Transverse colon (tissue), 4 donors: ENCODE measurements around the gene CFI. TPM values are rescaled to one million over a fixed set of nuclear protein-coding genes. Genes with fewer than 3 reads are reported as not detected.

Source experiments
- DNase-seq: peaks from one replicate; pipeline ENCODE4 v3.0.0-alpha.2; 2019
- H3K27ac ChIP-seq, 4 donors: fragments of 200-600 bp; sonication (generic); 2 replicates each; pipeline ENCODE4 v1.5.1; 2016 to 2018; ENCODE audit warnings: inconsistent platforms in 4 of 4
- H3K27me3 ChIP-seq: fragments of 200-600 bp; sonication (generic); 2 replicates; pipeline ENCODE4 v1.5.1; 2017; ENCODE audit warnings: inconsistent platforms
- H3K36me3 ChIP-seq, 4 donors: fragments of 200-600 bp; sonication (generic); 2 replicates each; pipeline ENCODE4 v1.5.1; 2017 to 2019; ENCODE audit warnings: inconsistent platforms in 4 of 4
- H3K4me1 ChIP-seq, 4 donors: fragments of 200-600 bp; sonication (generic); 2 replicates each; pipeline ENCODE4 v1.5.1; 2017 to 2020; ENCODE audit warnings: inconsistent platforms in 4 of 4
- H3K4me3 ChIP-seq, 4 donors: fragments of 200-600 bp; sonication (generic); 1 replicate in 1 of 4; 2 replicates in 3 of 4; pipeline versions ENCODE4 v1.5.1 to v1.6.1; 2017 to 2019; ENCODE audit warnings: inconsistent platforms in 4 of 4
- H3K9me3 ChIP-seq, 2 donors: fragments of 200-600 bp; sonication (generic); 2 replicates each; pipeline ENCODE4 v1.5.1; 2017 to 2019; ENCODE audit warnings: inconsistent platforms in 2 of 2
- EP300 ChIP-seq: sonication (generic); formaldehyde crosslinking; IDR thresholded peaks from one replicate; pipeline ENCODE4 v1.6.1; 2017; ENCODE audit warnings: antibody characterized with exemption, low read depth
- POLR2A ChIP-seq: fragments of 450-650 bp; IDR thresholded peaks from one replicate; pipeline ENCODE4 v1.6.1; 2016; ENCODE audit warnings: antibody characterized with exemption, mild to moderate bottlenecking, moderate library complexity
- POLR2AphosphoS5 ChIP-seq, 3 donors: sonication (generic); formaldehyde crosslinking; IDR thresholded peaks; one replicate each; pipeline ENCODE4 v1.6.1; 2016; ENCODE audit warnings: antibody characterized with exemption in 3 of 3
- WGBS, 2 donors: methylation state at CpG; one replicate each; pipeline ENCODE4 v1.1.5; 2018; ENCODE audit warnings: low coverage in 1 of 2; 5-methylcytosine and 5-hydroxymethylcytosine counted together
- in situ Hi-C, 4 donors: fragments of 200-750 bp; cut with MboI; loops; one replicate each; pipeline versions ENCODE4 v1.15.0 to v1.15.1; 2017; ENCODE audit warnings: low sequenced_read_pairs in 3 of 4, low pct_ligation_motif_present in 1 of 4, low pct_unique_long_range_greater_than_20kb in 1 of 4
- intact Hi-C: fragments of 100-400 bp; cut with DNase I; formaldehyde crosslinking; loops from one replicate; pipeline ENCODE4 v1.15.1; 2023; ENCODE audit warnings: low total_unique reads
- total RNA-seq, 4 donors: library from RNA; depleted of rRNA; stranded (reverse); fragments of >200 nt; gene quantifications; one replicate each; pipeline ENCODE4 v1.1.0, GENCODE V29; 2016
- TF ChIP-seq, protein P1 (sequence below), 5 experiments: fragments of 200-600 bp in 3 of 5; fragments of 450-650 bp in 2 of 5; sonication (generic) in 3 of 5; IDR thresholded peaks; 1 replicate in 2 of 5; 2 replicates in 3 of 5; pipeline ENCODE4 v1.5.1; 2016 to 2017; ENCODE audit warnings: antibody characterized with exemption in 5 of 5, inconsistent platforms in 3 of 5, mild to moderate bottlenecking in 2 of 5, moderate library complexity in 1 of 5

CFI gene
- 1 to 10 TPM in 3 of 4 donors, not detected in 1; 1.9 to 5.6 (median 4.1) TPM for total RNA-seq

DNA sequence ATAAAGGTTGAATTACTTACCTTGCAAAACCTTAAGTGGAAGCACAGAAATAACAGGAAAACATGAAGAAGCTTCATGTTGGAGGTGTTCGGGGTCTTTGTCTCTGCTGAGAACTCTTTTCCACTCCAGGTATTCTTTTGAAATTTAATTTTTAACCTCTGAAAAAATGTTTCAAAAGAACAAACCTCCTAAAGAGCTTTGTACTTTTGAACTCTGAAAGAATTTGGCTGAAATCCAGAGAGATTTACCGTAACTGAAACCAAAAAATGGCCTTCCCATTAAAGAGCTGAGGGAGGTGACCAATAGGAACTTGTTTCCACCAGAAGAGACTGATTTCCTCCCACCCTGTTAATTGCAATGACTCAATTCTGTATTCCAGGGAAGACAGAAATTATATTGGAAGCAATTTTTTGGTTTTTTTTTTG, at the start of gene CFI:
CFI (minus strand) TSS at position 105 of the 425 bp plus-strand sequence; CDS start at position 77, 28 bp downstream.
- Histone ChIP-seq H3K36me3 (no peaks in the 10 kb centered on the region), H3K4me1 (peaks cover 0 to 11% (median 3%) of the 10 kb centered on the region in 4 donors), H3K27ac (peak within 1 kb of the TSS in 1 of 4 donors; percentile 20), H3K4me3 (no peak within 1 kb of the TSS), H3K9me3 (no peaks in the 10 kb centered on the region), H3K27me3 (no peaks in the 10 kb centered on the region)
- in situ Hi-C loops: loop anchor here (10.0 to 25.0 kb wide), 5 partner anchors 90 to 1165 kb away; partner anchors contain the start of genes CASP6 (in 2 of the 4) and MCUB (in 1 of the 4)
- no peak for DNase-seq
- TF ChIP-seq EP300: no peak
- TF ChIP-seq, protein P1, sequence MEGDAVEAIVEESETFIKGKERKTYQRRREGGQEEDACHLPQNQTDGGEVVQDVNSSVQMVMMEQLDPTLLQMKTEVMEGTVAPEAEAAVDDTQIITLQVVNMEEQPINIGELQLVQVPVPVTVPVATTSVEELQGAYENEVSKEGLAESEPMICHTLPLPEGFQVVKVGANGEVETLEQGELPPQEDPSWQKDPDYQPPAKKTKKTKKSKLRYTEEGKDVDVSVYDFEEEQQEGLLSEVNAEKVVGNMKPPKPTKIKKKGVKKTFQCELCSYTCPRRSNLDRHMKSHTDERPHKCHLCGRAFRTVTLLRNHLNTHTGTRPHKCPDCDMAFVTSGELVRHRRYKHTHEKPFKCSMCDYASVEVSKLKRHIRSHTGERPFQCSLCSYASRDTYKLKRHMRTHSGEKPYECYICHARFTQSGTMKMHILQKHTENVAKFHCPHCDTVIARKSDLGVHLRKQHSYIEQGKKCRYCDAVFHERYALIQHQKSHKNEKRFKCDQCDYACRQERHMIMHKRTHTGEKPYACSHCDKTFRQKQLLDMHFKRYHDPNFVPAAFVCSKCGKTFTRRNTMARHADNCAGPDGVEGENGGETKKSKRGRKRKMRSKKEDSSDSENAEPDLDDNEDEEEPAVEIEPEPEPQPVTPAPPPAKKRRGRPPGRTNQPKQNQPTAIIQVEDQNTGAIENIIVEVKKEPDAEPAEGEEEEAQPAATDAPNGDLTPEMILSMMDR (IDR thresholded peaks at IDR 0.05): no peak
- intact Hi-C loops: no loop called here
- 36 to 47% methylated on average over 2 of the region's 2 CpGs for WGBS, 2 donors

DNA sequence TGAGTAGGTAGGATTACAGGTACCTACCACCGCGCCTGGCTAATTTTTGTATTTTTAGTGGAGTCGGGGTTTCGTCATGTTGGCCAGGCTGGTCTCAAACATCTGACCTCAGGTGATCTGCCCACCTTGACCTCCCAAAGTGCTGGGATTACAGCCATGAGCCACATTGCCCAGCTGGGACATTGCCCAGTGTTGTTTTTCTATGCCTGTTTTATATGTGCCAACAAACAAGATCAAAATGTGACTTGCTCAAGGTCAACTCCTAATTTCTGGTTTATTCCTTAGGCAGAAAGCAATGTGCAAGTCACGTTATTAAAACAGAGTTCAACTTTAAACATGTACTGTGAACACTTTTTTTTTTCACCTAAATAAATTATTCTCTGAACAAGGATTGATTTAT, 48.8 kb upstream of the CFI start:
- no peak overlapping the region for H3K4me3 ChIP-seq
- intact Hi-C loops: no loop called here

DNA sequence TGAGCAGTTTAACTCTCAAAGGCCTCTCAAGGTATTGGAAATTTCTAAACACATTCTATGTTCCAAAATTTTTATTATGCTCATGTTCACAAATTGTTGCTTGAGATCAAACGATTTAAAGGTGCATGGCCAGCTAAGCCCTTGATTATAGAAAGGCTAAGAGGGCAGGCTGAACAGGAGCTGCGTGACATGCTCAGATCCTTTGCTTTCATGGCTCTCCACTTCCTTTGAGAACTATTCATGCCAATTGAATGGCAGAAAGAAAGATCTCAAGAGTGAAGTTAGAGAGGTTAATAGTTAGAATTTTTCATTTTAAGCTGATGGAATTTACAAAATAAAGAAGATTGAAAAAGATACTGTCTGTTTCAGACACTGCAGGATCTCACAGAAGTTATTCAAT, 46.7 kb upstream of the CFI start:
- Histone ChIP-seq H3K9me3 (no peaks in the 10 kb centered on the region), H3K27me3 (no peaks in the 10 kb centered on the region), H3K4me3 (no peak overlapping the region), H3K27ac (no peak overlapping the region), H3K36me3 (no peaks in the 10 kb centered on the region), H3K4me1 (peaks cover 0 to 5% (median 0%) of the 10 kb centered on the region in 4 donors)
- TF ChIP-seq, protein P1 (IDR thresholded peaks at IDR 0.05): no peak
- TF ChIP-seq POLR2AphosphoS5 (IDR thresholded peaks at IDR 0.05) (no peak), POLR2A (no peak), EP300 (no peak)
- in situ Hi-C loops: no loop called here
- WGBS, 2 donors: 78 to 83% methylated on average over 2 of the region's 2 CpGs
- no peak for DNase-seq
- intact Hi-C loops: no loop called here

More for the DNA sequence above, 48.8 kb upstream of the CFI start:
- no peaks in the 10 kb centered on the region for H3K27me3 ChIP-seq
- peaks cover 0 to 5% (median 0%) of the 10 kb centered on the region in 4 donors for H3K4me1 ChIP-seq
- WGBS, 2 donors: 76 to 77% methylated on average over 5 of the region's 5 CpGs
- in situ Hi-C loops: no loop called here
- H3K36me3 ChIP-seq: no peaks in the 10 kb centered on the region
- no peak for TF ChIP-seq EP300
- TF ChIP-seq, protein P1 (IDR thresholded peaks at IDR 0.05): no peak
- TF ChIP-seq POLR2AphosphoS5 (IDR thresholded peaks at IDR 0.05): no peak
- TF ChIP-seq POLR2A: no peak
- no peaks in the 10 kb centered on the region for H3K9me3 ChIP-seq
- no peak for DNase-seq
- H3K27ac ChIP-seq: no peak overlapping the region

DNA sequence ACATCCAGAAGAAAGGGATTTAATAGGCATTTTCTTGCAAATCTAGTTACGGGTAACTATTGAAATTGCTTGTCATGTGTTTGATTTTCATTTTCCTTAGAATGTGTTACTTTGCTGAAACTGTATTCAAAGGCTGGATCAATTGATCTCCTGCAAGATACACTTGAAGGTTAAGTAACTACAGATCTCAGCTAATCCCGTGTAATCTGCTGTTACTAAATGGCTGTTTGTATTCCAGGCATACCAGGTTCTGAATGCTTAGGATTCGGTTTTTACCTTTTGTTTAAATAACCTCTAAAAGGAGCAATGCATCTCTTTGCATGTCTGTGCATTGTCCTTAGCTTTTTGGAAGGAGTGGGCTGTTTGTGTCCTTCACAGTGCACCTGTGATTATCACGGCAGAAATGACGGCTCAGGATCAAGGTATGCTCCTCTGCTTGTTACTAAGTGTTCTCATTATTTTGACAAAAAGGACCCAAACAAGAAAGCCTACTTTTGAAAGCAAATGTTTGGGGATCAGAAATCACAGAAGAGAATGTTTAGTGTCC, 46.2 kb upstream of the CFI start, which contains the start of gene LRIT3:
LRIT3 (plus strand) TSS at position 212 of the 547 bp plus-strand sequence; CDS start at position 307, 95 bp downstream.
- Histone ChIP-seq H3K27ac (no peak within 1 kb of the TSS), H3K4me3 (no peak within 1 kb of the TSS), H3K4me1 (peaks cover 0 to 5% (median 0%) of the 10 kb centered on the region in 4 donors), H3K36me3 (no peaks in the 10 kb centered on the region), H3K27me3 (no peaks in the 10 kb centered on the region), H3K9me3 (no peaks in the 10 kb centered on the region)
- intact Hi-C loops: no loop called here
- DNase-seq: no peak
- 54 to 60% methylated on average over 5 of the region's 5 CpGs for WGBS, 2 donors
- in situ Hi-C loops: no loop called here
- TF ChIP-seq POLR2AphosphoS5 (IDR thresholded peaks at IDR 0.05): no peak
- no peak for TF ChIP-seq EP300
- TF ChIP-seq, protein P1 (IDR thresholded peaks at IDR 0.05): no peak
- no peak for TF ChIP-seq POLR2A
